GM12878 (cell line): ENCODE measurements around the gene ITIH1. TPM values are rescaled to one million over a fixed set of nuclear protein-coding genes. Genes with fewer than 3 reads are reported as not detected.

Experiments used
- ATAC-seq: fragments of 200-7000 bp; cut with Tn5 transposase; 3 replicates; pipeline ENCODE4 v1.9.1; 2020; ENCODE audit warnings: mild to moderate bottlenecking, moderate library complexity
- BruUV-seq: library from RNA; stranded (reverse); fragments of 400-500 nt; replicated peaks from 2 replicates; lab custom pipeline; 2021; lab: Mats Ljungman, UMichigan
- CTCF ChIA-PET: fragments of 300-600 bp; sonication (Branson Sonifier 250); formaldehyde crosslinking; extraction: SDS; loops from one replicate; lab custom pipeline; 2021; ENCODE audit warnings: inconsistent platforms; lab: Yijun Ruan, JAX
- POLR2A ChIA-PET: fragments of 350-600 bp; formaldehyde crosslinking; extraction: SDS; loops from one replicate; lab custom pipeline; 2021; ENCODE audit warnings: inconsistent platforms; lab: Charles Lee
- RAD21 ChIA-PET: fragments of 300-600 bp; sonication (Branson Sonifier 250); formaldehyde crosslinking; loops from one replicate; lab custom pipeline; 2023; ENCODE audit warnings: antibody characterized with exemption; ENCODE audit not compliant: unreplicated experiment; lab: Charles Lee
- SMC1A ChIA-PET: fragments of 300-600 bp; sonication (Branson Sonifier 250); formaldehyde crosslinking; loops from one replicate; lab custom pipeline; 2023; ENCODE audit not compliant: unreplicated experiment, uncharacterized antibody; lab: Charles Lee
- DNase-seq: peaks from one replicate; pipeline ENCODE4 v3.0.0-alpha.2; 2011; ENCODE audit warnings: low read depth, low spot score
- FAIRE-seq: peaks from 3 replicates; lab custom pipeline; 2011; peaks lifted over from hg19 to GRCh38; lab: Jason Lieb, UNC
- H2AFZ ChIP-seq: 2 replicates; pipeline ENCODE4 v1.6.0; 2011; ENCODE audit warnings: low read depth, low read length, control low read depth; ENCODE audit not compliant: control insufficient read depth
- H3K27ac ChIP-seq: 2 replicates; pipeline ENCODE4 v1.5.1; 2011; ENCODE audit warnings: control low read depth; ENCODE audit not compliant: control insufficient read depth, insufficient read depth
- H3K27me3 ChIP-seq, 2 experiments: replicated peaks in 1 of 2; 2 replicates each; pipeline versions ENCODE4 v1.6.0 to v1.6.1; 2011; ENCODE audit warnings: low read length in 1 of 2; ENCODE audit not compliant: control insufficient read depth in 2 of 2, insufficient read depth in 2 of 2
- H3K36me3 ChIP-seq, 2 experiments: 2 replicates each; pipeline ENCODE4 v1.5.1; 2011; ENCODE audit warnings: low read length in 1 of 2; ENCODE audit not compliant: control insufficient read depth in 2 of 2, insufficient read depth in 2 of 2
- H3K4me1 ChIP-seq: 2 replicates; pipeline ENCODE4 v1.6.1; 2011; ENCODE audit warnings: mild to moderate bottlenecking, low read length, moderate library complexity, mixed read lengths; ENCODE audit not compliant: control insufficient read depth, insufficient read depth
- H3K4me2 ChIP-seq: 2 replicates; pipeline ENCODE4 v1.6.0; 2011; ENCODE audit warnings: control low read depth; ENCODE audit not compliant: control insufficient read depth, insufficient read depth
- H3K4me3 ChIP-seq: fragments of 200-600 bp; sonication (generic); 2 replicates; pipeline ENCODE4 v1.5.1; 2016
- H3K79me2 ChIP-seq: 2 replicates; pipeline ENCODE4 v1.6.0; 2011; ENCODE audit warnings: low read length; ENCODE audit not compliant: control insufficient read depth, insufficient read depth
- H3K9ac ChIP-seq: 2 replicates; pipeline ENCODE4 v1.8.0; 2011; ENCODE audit warnings: low read length, control low read depth, mixed read lengths; ENCODE audit not compliant: control insufficient read depth, insufficient read depth
- H3K9me3 ChIP-seq: replicated peaks from 3 replicates; pipeline ENCODE4 v1.5.1; 2011; ENCODE audit warnings: mild to moderate bottlenecking, low read length; ENCODE audit not compliant: control insufficient read depth, insufficient read depth
- H4K20me1 ChIP-seq: 2 replicates; pipeline ENCODE4 v1.6.0; 2011; ENCODE audit not compliant: control insufficient read depth, insufficient read depth
- CBX3 ChIP-seq: fragments of 200-600 bp; sonication (generic); IDR thresholded peaks from 2 replicates; pipeline ENCODE4 v1.6.1; 2016; ENCODE audit warnings: low read depth, borderline replicate concordance
- ETV6 ChIP-seq, 2 experiments: fragments of 450-650 bp in 1 of 2; IDR thresholded peaks in 1 of 2; conservative IDR thresholded peaks in 1 of 2; 2 replicates each; pipeline ENCODE4 v1.6.1; 2014; ENCODE audit warnings: antibody characterized with exemption in 1 of 2, borderline replicate concordance in 1 of 2, low read depth in 1 of 2, mild to moderate bottlenecking in 1 of 2, moderate library complexity in 1 of 2
- NRF1 ChIP-seq: conservative IDR thresholded peaks from 2 replicates; pipeline ENCODE4 v1.6.1; 2011; ENCODE audit warnings: mild to moderate bottlenecking, low read depth, low read length, improper control_type of control experiment
- POLR2AphosphoS5 ChIP-seq: IDR thresholded peaks from 2 replicates; pipeline ENCODE4 v1.6.1; 2011; ENCODE audit warnings: mild to moderate bottlenecking, low read length, inconsistent platforms
- RELB ChIP-seq: fragments of 450-650 bp; IDR thresholded peaks from 2 replicates; pipeline ENCODE4 v1.6.1; 2017; ENCODE audit warnings: low read depth, mild to moderate bottlenecking, moderate library complexity
- SMC3 ChIP-seq: IDR thresholded peaks from 2 replicates; pipeline ENCODE4 v1.6.1; 2011; ENCODE audit warnings: low read length, improper control_type of control experiment, borderline replicate concordance
- YBX1 ChIP-seq: fragments of 450-650 bp; IDR thresholded peaks from 2 replicates; pipeline ENCODE4 v1.6.1; 2016; ENCODE audit warnings: antibody characterized with exemption
- ZNF274 ChIP-seq: IDR thresholded peaks from one replicate; pipeline ENCODE4 v1.8.0; 2011; ENCODE audit not compliant: insufficient read length, insufficient read depth
- WGBS: methylation state at CpG from one replicate; pipeline ENCODE4 v1.1.6; 2016; ENCODE audit warnings: low lambda C conversion rate; ENCODE audit not compliant: insufficient replicate concordance, insufficient coverage; ENCODE audit errors: missing lambda C conversion rate; 5-methylcytosine and 5-hydroxymethylcytosine counted together
- in situ Hi-C: fragments of 300-500 bp; cut with MboI; formaldehyde crosslinking; loops from 9 replicates; pipeline ENCODE4 v1.14.3; 2018; ENCODE audit warnings: mixed read lengths
- intact Hi-C: fragments of 100-400 bp; cut with micrococcal nuclease; formaldehyde crosslinking; loops from one replicate; pipeline ENCODE4 v1.14.2; 2022; ENCODE audit not compliant: unreplicated experiment
- polyA plus RNA-seq, 11 experiments: library from polyadenylated mRNA; depleted of rRNA in 4 of 11; unstranded in 6 of 11; stranded (reverse) in 5 of 11; fragments of >200 nt; fragmentation: Nextera tagmentation in 4 of 11; fragmentation: Illumina TruSeq in 1 of 11; extraction: Ambion mirVana in 4 of 11; extraction: Trizol in 1 of 11; gene quantifications; 1 replicate in 1 of 11; 2 replicates in 10 of 11; pipeline versions ENCODE4 v1.2.1 to v1.2.3, GENCODE V29; 2011 to 2016; ENCODE audit warnings: inconsistent platforms in 2 of 11, missing spikeins in 2 of 11, low read depth in 1 of 11
- total RNA-seq, 4 experiments: library from RNA; depleted of rRNA in 3 of 4; stranded (reverse); fragments of >200 nt in 3 of 4; fragmentation: Illumina TruSeq in 1 of 4; extraction: Trizol in 1 of 4; gene quantifications; 2 replicates each; pipeline versions ENCODE4 v1.2.1 to v1.2.3, GENCODE V29; 2013 to 2021

The ITIH1 gene
- total and polyA plus RNA-seq, 10 of the 15 experiments (the other 5 are each of a cell fraction or from before 2014, with no cell fraction given) = 0.33 to 0.64 (median 0.44) TPM; not detected in 7

GRCh38 chr3:52733256-52733891 is 44.0 kb upstream of the ITIH1 start:
- ChIA-PET SMC1A (interaction anchor here (1.0 kb wide), 2 partner anchors 23 to 275 kb away, joined by 3 read pairs; no protein-coding TSS in a partner anchor), RAD21 (no interaction called here), CTCF (interaction anchor here (1.1 kb wide), 1 partner anchor 8 kb away, joined by 3 read pairs; no protein-coding TSS in a partner anchor), POLR2A (no interaction called here)
- peaks cover 18% of the 10 kb centered on the region for H3K9me3 ChIP-seq
- no peak overlapping the region for H3K9ac ChIP-seq
- no peaks in the 10 kb centered on the region for H3K4me1 ChIP-seq
- H3K4me3 ChIP-seq = no peak overlapping the region
- no peaks in the 10 kb centered on the region for H3K27me3 ChIP-seq
- H3K27ac ChIP-seq = no peak overlapping the region
- TF ChIP-seq CBX3 (no peak), SMC3 (no peak), ZNF274 (peak; percentile 54), YBX1 (no peak), NRF1 (no peak)
- H3K4me2 ChIP-seq = no peak overlapping the region
- no peak overlapping the region for H2AFZ ChIP-seq
- in situ Hi-C loops (no loop called here), intact Hi-C loops (no loop called here)
- no peaks in the 10 kb centered on the region for H4K20me1 ChIP-seq
- ATAC-seq (no peak), FAIRE-seq (no peak), DNase-seq (no peak)
- H3K36me3 ChIP-seq = peaks cover 0 to 8% of the 10 kb centered on the region in 2 experiments; a peak in 2 of 4 replicates
- no peaks in the 10 kb centered on the region for H3K79me2 ChIP-seq
- 96% methylated on average over 10 of the region's 10 CpGs for WGBS
- BruUV-seq = no TSS peak

GRCh38 chr3:52739730-52740129 is 37.7 kb upstream of the ITIH1 start:
- ChIA-PET RAD21 (no interaction called here), POLR2A (interaction anchor here (1.5 kb wide), 1 partner anchor 153 kb away, joined by 5 read pairs; no protein-coding TSS in a partner anchor), CTCF (interaction anchor here (1.3 to 4.4 kb wide), 3 partner anchors 49 to 153 kb away, joined by 4 to 25 read pairs (median 5); no protein-coding TSS in a partner anchor), SMC1A (interaction anchor here (1.6 kb wide), 1 partner anchor 82 kb away, joined by 3 read pairs; no protein-coding TSS in a partner anchor)
- H3K4me1 ChIP-seq = no peaks in the 10 kb centered on the region
- FAIRE-seq = no peak
- no peak overlapping the region for H3K4me3 ChIP-seq
- H3K27ac ChIP-seq = no peak overlapping the region
- no peak for ATAC-seq
- TF ChIP-seq POLR2AphosphoS5 (no peak), ETV6 (conservative IDR thresholded peaks at IDR 0.05 in 1 of 2, IDR thresholded peaks at IDR 0.05 in 1 of 2; ENCODE audit: borderline replicate concordance in 1 of 2, low read depth in 1 of 2) (no peak), RELB (no peak)
- DNase-seq = no peak
- H3K79me2 ChIP-seq = no peaks in the 10 kb centered on the region
- WGBS = 89% methylated on average over 1 of the region's 1 CpG
- no peaks in the 10 kb centered on the region for H4K20me1 ChIP-seq
- no peak overlapping the region for H2AFZ ChIP-seq
- H3K9me3 ChIP-seq = no peaks in the 10 kb centered on the region; the same call in 2 of the 3 replicates
- no peaks in the 10 kb centered on the region for H3K27me3 ChIP-seq
- H3K4me2 ChIP-seq = no peak overlapping the region
- intact Hi-C loops = loop anchor here (5.0 kb wide), 1 partner anchor 193 kb away; no protein-coding TSS in a partner anchor
- BruUV-seq = no TSS peak
- H3K36me3 ChIP-seq = peaks cover 0 to 6% of the 10 kb centered on the region in 2 experiments; a peak in 2 of 4 replicates
- in situ Hi-C loops = no loop called here
- H3K9ac ChIP-seq = no peak overlapping the region
